OCI-M2 (cell line): ENCODE data around the gene IL1RAPL1.
"Not testable (repeated sequence)": the region's sequence is repeated elsewhere in the genome, so short reads cannot be mapped to it uniquely, and the experiment has no call there.

ENCODE experiments used
- DNase-seq: peaks from one replicate; lab custom pipeline; 2025; ENCODE audit not compliant: unreplicated experiment; lab: John Stamatoyannopoulos, UW

Gene IL1RAPL1

GRCh38 chrX:29090811-29091210 is 503.6 kb downstream of the IL1RAPL1 start:
- DNase-seq, result no peak

- no peak for DNase-seq
Measured at GRCh38 chrX:29107231-29107630, 520.0 kb downstream of the IL1RAPL1 start.

GRCh38 chrX:29110041-29110440 is 522.8 kb downstream of the IL1RAPL1 start:
- DNase-seq, result no peak

- no peak for DNase-seq
Measured at GRCh38 chrX:29113221-29113620, 526.0 kb downstream of the IL1RAPL1 start.

GRCh38 chrX:29122817-29123216 is 535.6 kb downstream of the IL1RAPL1 start:
- not testable (repeated sequence) for DNase-seq

- no peak for DNase-seq
Measured at GRCh38 chrX:29130905-29131304, 543.7 kb downstream of the IL1RAPL1 start.

- no peak for DNase-seq
Measured at GRCh38 chrX:29136904-29137303, 549.7 kb downstream of the IL1RAPL1 start.

- DNase-seq, result no peak
Measured at GRCh38 chrX:29138003-29138402, 550.8 kb downstream of the IL1RAPL1 start.

GRCh38 chrX:29143356-29143755 is 556.1 kb downstream of the IL1RAPL1 start:
- DNase-seq, result no peak

- no peak for DNase-seq
Measured at GRCh38 chrX:29143756-29144155, 556.5 kb downstream of the IL1RAPL1 start.

GRCh38 chrX:29145316-29145715 is 558.1 kb downstream of the IL1RAPL1 start:
- no peak for DNase-seq

- no peak for DNase-seq
Measured at GRCh38 chrX:29148511-29148910, 561.3 kb downstream of the IL1RAPL1 start.

GRCh38 chrX:29155286-29155685 is 568.0 kb downstream of the IL1RAPL1 start:
- no peak for DNase-seq

GRCh38 chrX:29172880-29173279 is 585.6 kb downstream of the IL1RAPL1 start:
- DNase-seq, result no peak

- no peak for DNase-seq
Measured at GRCh38 chrX:29187264-29187663, 600.0 kb downstream of the IL1RAPL1 start.

- DNase-seq, result no peak
Measured at GRCh38 chrX:29196501-29196900, 609.3 kb downstream of the IL1RAPL1 start.

- DNase-seq, result no peak
Measured at GRCh38 chrX:29215251-29215650, 628.0 kb downstream of the IL1RAPL1 start.

GRCh38 chrX:29225670-29226069 is 638.4 kb downstream of the IL1RAPL1 start:
- no peak for DNase-seq

- DNase-seq, result no peak
Measured at GRCh38 chrX:29229802-29230201, 642.6 kb downstream of the IL1RAPL1 start.

- DNase-seq, result no peak
Measured at GRCh38 chrX:29231800-29232199, 644.6 kb downstream of the IL1RAPL1 start.

- DNase-seq, result no peak
Measured at GRCh38 chrX:29233592-29234183, 646.4 kb downstream of the IL1RAPL1 start.

- DNase-seq, result no peak
Measured at GRCh38 chrX:29237972-29238371, 650.7 kb downstream of the IL1RAPL1 start.

- DNase-seq, result no peak
Measured at GRCh38 chrX:29241809-29242208, 654.6 kb downstream of the IL1RAPL1 start.
